EH (cell line): ENCODE results near the gene TSPOAP1.

Experiments used
- DNase-seq: peaks from one replicate; pipeline ENCODE4 v3.0.0-alpha.2; 2015; ENCODE audit warnings: low read depth

Gene TSPOAP1, protein sequence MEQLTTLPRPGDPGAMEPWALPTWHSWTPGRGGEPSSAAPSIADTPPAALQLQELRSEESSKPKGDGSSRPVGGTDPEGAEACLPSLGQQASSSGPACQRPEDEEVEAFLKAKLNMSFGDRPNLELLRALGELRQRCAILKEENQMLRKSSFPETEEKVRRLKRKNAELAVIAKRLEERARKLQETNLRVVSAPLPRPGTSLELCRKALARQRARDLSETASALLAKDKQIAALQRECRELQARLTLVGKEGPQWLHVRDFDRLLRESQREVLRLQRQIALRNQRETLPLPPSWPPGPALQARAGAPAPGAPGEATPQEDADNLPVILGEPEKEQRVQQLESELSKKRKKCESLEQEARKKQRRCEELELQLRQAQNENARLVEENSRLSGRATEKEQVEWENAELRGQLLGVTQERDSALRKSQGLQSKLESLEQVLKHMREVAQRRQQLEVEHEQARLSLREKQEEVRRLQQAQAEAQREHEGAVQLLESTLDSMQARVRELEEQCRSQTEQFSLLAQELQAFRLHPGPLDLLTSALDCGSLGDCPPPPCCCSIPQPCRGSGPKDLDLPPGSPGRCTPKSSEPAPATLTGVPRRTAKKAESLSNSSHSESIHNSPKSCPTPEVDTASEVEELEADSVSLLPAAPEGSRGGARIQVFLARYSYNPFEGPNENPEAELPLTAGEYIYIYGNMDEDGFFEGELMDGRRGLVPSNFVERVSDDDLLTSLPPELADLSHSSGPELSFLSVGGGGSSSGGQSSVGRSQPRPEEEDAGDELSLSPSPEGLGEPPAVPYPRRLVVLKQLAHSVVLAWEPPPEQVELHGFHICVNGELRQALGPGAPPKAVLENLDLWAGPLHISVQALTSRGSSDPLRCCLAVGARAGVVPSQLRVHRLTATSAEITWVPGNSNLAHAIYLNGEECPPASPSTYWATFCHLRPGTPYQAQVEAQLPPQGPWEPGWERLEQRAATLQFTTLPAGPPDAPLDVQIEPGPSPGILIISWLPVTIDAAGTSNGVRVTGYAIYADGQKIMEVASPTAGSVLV (N-terminal part only)

GRCh38 chr17:58328195-58329034, at the start of gene TSPOAP1:
Gene TSPOAP1, minus strand, starts transcription at chr17:58328795. Its CDS starts 875 bp downstream, at chr17:58327920.
- peak; percentile 15 for DNase-seq

- DNase-seq: no peak
Measured at GRCh38 chr17:58377661-58378060, 49.1 kb upstream of the TSPOAP1 start.

GRCh38 chr17:58377093-58377601, 48.6 kb upstream of the TSPOAP1 start:
- no peak for DNase-seq

DNA sequence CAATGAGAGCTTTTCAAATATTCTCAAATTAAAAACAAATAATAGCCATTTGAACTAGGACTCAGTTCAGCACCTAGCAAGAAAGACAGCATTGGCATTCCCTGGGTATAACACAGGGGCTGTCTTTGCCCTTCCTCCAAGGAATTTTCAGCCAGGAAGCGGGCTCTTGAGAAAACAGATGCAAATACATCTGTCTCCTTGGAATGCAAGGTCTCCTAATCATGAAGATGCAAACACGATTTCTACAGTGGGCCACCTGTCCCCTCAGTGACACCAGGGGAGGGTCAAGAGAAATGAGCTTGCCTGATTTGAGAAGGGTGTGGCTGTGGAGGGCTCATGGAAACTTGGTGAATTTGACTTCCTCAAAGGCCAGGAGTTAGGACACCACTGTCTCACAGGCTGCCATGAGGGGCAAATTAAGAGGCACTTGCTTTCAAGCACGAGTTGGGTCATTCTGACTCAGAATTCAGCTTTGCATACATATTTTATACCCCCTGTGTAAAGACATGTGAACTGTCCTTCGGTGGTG, 47.9 kb upstream of the TSPOAP1 start:
- DNase-seq: no peak

GRCh38 chr17:58375811-58376210, 47.2 kb upstream of the TSPOAP1 start:
- DNase-seq: no peak

- no peak for DNase-seq
Measured at GRCh38 chr17:58375256-58375655, 46.7 kb upstream of the TSPOAP1 start.

GRCh38 chr17:58373923-58374322, 45.3 kb upstream of the TSPOAP1 start:
- no peak for DNase-seq

DNA sequence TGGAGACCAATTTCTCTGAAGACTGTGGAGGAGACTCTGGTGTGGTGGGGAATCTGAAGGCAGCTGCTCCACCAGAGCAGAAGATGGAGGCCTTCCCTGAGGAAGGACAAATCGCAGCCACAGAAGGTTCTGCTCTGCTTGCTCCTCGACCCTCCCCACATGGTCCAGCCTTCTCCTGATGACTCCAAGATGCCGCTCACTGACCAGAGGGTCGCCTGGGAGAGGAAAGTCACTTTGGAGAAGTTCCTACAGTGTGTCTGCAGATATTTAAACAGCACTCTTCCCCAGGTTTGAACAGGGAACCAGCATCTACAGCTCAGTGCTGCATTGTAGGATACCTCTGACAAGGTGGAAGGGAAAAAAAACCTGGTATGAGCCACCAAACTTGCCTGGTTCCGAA, 44.4 kb upstream of the TSPOAP1 start:
- no peak for DNase-seq

DNA sequence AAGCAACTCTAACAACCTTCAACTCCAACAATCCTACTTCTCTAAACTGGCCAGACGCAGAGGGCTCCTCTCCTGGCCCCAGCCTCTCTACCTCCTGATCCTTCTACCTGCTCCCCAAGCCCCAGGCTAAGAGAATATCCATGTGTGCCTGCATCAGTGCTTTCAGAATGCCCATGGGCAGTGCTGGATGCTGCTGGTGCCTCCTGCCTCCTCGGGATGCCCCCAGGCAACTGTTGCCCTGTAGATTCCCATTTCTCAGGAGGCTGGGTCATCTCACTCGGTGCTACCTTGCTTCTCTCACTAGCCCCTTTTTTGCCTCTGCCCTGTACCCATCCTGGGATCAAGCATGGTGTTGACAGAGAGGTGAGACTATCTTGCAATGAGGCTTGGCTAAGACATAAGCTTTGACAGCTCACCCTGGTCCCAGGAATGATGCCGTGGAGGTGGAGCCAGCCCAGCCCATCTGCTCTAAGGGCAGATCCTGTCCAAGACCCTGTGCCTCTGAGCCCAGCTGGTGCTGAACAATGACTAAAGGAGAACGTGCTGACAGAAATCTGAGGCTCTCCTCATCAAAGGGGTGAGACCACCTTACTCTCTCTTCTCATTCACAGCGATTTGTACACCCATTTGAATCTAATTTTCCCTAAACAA, 42.8 kb upstream of the TSPOAP1 start:
- no peak for DNase-seq

DNA sequence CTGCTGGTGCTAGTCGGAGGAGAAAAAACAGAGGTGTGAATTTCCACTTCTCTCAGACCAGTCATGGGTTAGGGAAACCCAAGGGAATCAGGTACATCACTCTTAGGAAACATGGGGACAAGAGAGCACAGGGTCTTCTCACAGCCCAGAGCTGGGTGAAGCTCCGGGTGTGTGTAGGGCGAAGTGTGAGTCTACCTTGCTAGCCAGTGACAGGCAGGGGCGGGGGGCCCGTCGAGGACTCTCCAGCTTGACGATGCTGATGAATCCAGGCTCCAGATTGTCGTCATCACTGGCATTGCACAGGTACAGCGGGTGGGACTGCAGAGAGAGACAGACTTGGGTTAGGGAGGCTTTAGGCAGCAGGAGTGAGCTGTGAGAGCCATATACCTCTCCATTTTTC, 42.1 kb upstream of the TSPOAP1 start:
- no peak for DNase-seq

- no peak for DNase-seq
Measured at GRCh38 chr17:58370309-58370708, 41.7 kb upstream of the TSPOAP1 start.

DNA sequence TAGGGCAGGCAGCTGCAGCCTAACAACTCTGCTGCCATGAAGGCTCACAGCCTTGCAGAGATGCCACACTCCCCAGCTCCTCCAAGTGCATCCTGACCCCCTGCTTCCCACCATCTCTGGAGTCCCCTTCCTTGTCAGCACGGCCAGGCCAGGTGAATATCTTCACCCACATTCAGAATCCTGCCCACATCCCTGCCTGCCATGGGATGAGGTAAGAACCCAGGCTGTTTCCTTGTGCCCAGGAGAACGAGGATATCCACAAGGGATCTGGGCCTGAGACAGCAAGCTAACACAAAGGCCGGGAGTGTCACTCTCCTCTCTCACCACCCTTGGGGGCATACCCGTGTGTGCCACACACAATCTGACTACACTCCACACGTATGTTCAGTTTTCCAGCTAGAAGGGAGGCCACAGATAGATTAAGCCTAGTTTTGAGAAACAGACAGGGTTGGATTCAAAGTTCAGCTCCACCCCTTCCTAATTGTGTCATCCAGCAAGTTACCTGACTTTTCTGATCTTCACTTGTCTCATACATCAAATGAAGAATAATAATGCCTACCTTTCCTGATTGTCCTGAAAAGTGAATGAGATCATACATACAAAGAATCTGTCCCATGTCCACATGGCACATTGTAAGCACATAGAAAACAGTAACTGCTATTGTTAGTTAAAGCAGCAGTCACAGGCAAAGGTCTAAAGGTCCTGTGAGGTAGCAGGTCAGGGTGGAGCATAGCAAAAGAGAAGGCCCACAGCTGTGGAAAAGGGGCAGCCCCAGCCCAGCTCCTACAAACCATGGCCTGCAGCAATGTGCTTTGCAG, 40.8 kb upstream of the TSPOAP1 start:
- DNase-seq: no peak

DNA sequence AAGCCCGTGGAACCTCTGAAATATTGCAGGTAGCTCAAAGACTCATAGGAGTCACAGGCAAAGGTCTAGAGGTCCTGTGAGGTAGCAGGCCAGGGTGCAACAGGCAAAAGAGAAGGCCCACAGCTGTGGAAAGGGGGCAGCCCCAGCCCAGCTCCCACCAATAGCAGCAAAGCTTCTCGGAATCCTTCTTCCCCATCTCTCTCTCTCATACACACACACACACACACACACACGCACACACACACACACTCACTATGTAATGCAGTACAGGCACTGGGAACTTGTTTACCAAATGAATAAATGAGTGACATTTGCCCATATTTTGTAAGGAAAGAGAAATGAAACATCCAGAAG, 40.2 kb upstream of the TSPOAP1 start:
- DNase-seq: no peak

- DNase-seq: no peak
Measured at GRCh38 chr17:58367461-58367860, 38.9 kb upstream of the TSPOAP1 start.

GRCh38 chr17:58365980-58366595, 37.5 kb upstream of the TSPOAP1 start:
- DNase-seq: no peak

GRCh38 chr17:58365185-58365979, 36.8 kb upstream of the TSPOAP1 start:
- no peak for DNase-seq

GRCh38 chr17:58364270-58364942, 35.8 kb upstream of the TSPOAP1 start:
- no peak for DNase-seq
